MCF 10A (cell line): Measurements from ENCODE around the gene CAVIN3. TPM values are rescaled to one million over a fixed set of nuclear protein-coding genes. Genes with fewer than 3 reads are reported as not detected.

Experiments used
- BruUV-seq: library from RNA; stranded (reverse); fragments of 400-500 nt; replicated peaks from 2 replicates; lab custom pipeline; 2021; lab: Mats Ljungman, UMichigan
- CTCF ChIA-PET: fragments of 300-600 bp; sonication (Branson Sonifier 250); formaldehyde crosslinking; extraction: SDS; loops from one replicate; lab custom pipeline; 2021; ENCODE audit warnings: antibody characterized with exemption, inconsistent platforms; lab: Yijun Ruan, JAX
- POLR2A ChIA-PET: fragments of 300-600, 350-650 bp; sonication (Branson Sonifier 250); formaldehyde crosslinking; extraction: SDS; loops from one replicate; lab custom pipeline; 2020; ENCODE audit warnings: antibody characterized with exemption, inconsistent platforms; lab: Yijun Ruan, JAX
- DNase-seq: peaks from one replicate; pipeline ENCODE4 v3.0.0-alpha.2; 2018; ENCODE audit not compliant: unreplicated experiment
- H3K27ac Mint-ChIP-seq: one replicate; pipeline ENCODE4 v1.8.0; 2022; ENCODE audit warnings: mild to moderate bottlenecking, low read depth, mixed read lengths; ENCODE audit not compliant: unreplicated experiment
- H3K27me3 Mint-ChIP-seq: one replicate; pipeline ENCODE4 v1.8.0; 2022; ENCODE audit warnings: mixed read lengths; ENCODE audit not compliant: insufficient read depth, unreplicated experiment
- H3K36me3 Mint-ChIP-seq: one replicate; pipeline ENCODE4 v1.8.0; 2022; ENCODE audit warnings: mild to moderate bottlenecking, moderate library complexity, mixed read lengths; ENCODE audit not compliant: insufficient read depth, unreplicated experiment
- H3K4me1 Mint-ChIP-seq: one replicate; pipeline ENCODE4 v1.8.0; 2022; ENCODE audit warnings: mixed read lengths; ENCODE audit not compliant: insufficient read depth, unreplicated experiment
- H3K4me3 Mint-ChIP-seq: one replicate; pipeline ENCODE4 v1.8.0; 2022; ENCODE audit warnings: mild to moderate bottlenecking, moderate library complexity, mixed read lengths; ENCODE audit not compliant: unreplicated experiment
- H3K9me3 Mint-ChIP-seq: one replicate; pipeline ENCODE4 v1.8.0; 2022; ENCODE audit warnings: mixed read lengths; ENCODE audit not compliant: unreplicated experiment
- intact Hi-C: fragments of 100-400 bp; cut with micrococcal nuclease; formaldehyde crosslinking; loops from 2 replicates; pipeline ENCODE4 v1.14.1; 2022
- total RNA-seq: library from RNA; stranded (reverse); gene quantifications from 2 replicates; pipeline ENCODE4 v1.2.3, GENCODE V29; 2022
- TF ChIP-seq, protein P1 (sequence below): fragments of 200-600 bp; IDR thresholded peaks from one replicate; pipeline ENCODE4 v1.8.0; 2022; ENCODE audit warnings: antibody characterized with exemption, mild to moderate bottlenecking; ENCODE audit not compliant: unreplicated experiment

The CAVIN3 gene
- total RNA-seq, 1 experiment from 2014 or later = 69.9 TPM

- intact Hi-C loops = no loop called here
- BruUV-seq = no TSS peak
- Mint-ChIP-seq H3K4me3 (no peak overlapping the region), H3K27ac (no peak overlapping the region), H3K36me3 (no peaks in the 10 kb centered on the region), H3K27me3 (no peaks in the 10 kb centered on the region), H3K4me1 (peaks cover 6% of the 10 kb centered on the region), H3K9me3 (no peaks in the 10 kb centered on the region)
- DNase-seq = no peak
- CTCF ChIA-PET = interaction anchor here (0.5 to 6.2 kb wide), 25 partner anchors 9 to 865 kb away, joined by 3 to 147 read pairs (median 4); partner anchors contain the start of gene CAVIN3
- POLR2A ChIA-PET = interaction anchor here (1.7 kb wide), 1 partner anchor 32 kb away, joined by 7 read pairs; the partner anchor contains the start of gene CAVIN3
- TF ChIP-seq, protein P1, sequence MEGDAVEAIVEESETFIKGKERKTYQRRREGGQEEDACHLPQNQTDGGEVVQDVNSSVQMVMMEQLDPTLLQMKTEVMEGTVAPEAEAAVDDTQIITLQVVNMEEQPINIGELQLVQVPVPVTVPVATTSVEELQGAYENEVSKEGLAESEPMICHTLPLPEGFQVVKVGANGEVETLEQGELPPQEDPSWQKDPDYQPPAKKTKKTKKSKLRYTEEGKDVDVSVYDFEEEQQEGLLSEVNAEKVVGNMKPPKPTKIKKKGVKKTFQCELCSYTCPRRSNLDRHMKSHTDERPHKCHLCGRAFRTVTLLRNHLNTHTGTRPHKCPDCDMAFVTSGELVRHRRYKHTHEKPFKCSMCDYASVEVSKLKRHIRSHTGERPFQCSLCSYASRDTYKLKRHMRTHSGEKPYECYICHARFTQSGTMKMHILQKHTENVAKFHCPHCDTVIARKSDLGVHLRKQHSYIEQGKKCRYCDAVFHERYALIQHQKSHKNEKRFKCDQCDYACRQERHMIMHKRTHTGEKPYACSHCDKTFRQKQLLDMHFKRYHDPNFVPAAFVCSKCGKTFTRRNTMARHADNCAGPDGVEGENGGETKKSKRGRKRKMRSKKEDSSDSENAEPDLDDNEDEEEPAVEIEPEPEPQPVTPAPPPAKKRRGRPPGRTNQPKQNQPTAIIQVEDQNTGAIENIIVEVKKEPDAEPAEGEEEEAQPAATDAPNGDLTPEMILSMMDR = no peak
These were observed 31.6 kb upstream of the CAVIN3 start for GRCh38 chr11:6351782-6352382.

- intact Hi-C loops = no loop called here
- CTCF ChIA-PET = interaction anchor here (0.8 to 6.2 kb wide), 12 partner anchors 11 to 327 kb away, joined by 3 to 147 read pairs (median 5); partner anchors contain the start of gene CAVIN3
These were observed 30.2 kb upstream of the CAVIN3 start for GRCh38 chr11:6350486-6350885.

GRCh38 chr11:6350043-6350442, 29.7 kb upstream of the CAVIN3 start:
- TF ChIP-seq, protein P1 = no peak
- Mint-ChIP-seq H3K4me3 (no peak overlapping the region), H3K36me3 (no peaks in the 10 kb centered on the region), H3K9me3 (no peaks in the 10 kb centered on the region), H3K27ac (no peak overlapping the region), H3K27me3 (no peaks in the 10 kb centered on the region), H3K4me1 (peaks cover 5% of the 10 kb centered on the region)
- BruUV-seq = no TSS peak
- intact Hi-C loops = no loop called here
- POLR2A ChIA-PET = no interaction called here
- no peak for DNase-seq
- CTCF ChIA-PET = interaction anchor here (0.7 to 6.2 kb wide), 7 partner anchors 10 to 98 kb away, joined by 3 to 124 read pairs (median 6); no protein-coding TSS in a partner anchor

More at GRCh38 chr11:6350486-6350885, 30.2 kb upstream of the CAVIN3 start:
- DNase-seq = no peak
- no peaks in the 10 kb centered on the region for H3K27me3 Mint-ChIP-seq
- TF ChIP-seq, protein P1 = no peak
- POLR2A ChIA-PET = interaction anchor here (1.7 kb wide), 1 partner anchor 31 kb away, joined by 7 read pairs; the partner anchor contains the start of gene CAVIN3
- H3K36me3 Mint-ChIP-seq = no peaks in the 10 kb centered on the region
- H3K27ac Mint-ChIP-seq = no peak overlapping the region
- no TSS peak for BruUV-seq
- no peak overlapping the region for H3K4me3 Mint-ChIP-seq
- H3K4me1 Mint-ChIP-seq = peaks cover under 1% of the 10 kb centered on the region
- no peaks in the 10 kb centered on the region for H3K9me3 Mint-ChIP-seq

- no TSS peak for BruUV-seq
- CTCF ChIA-PET = interaction anchor here (0.6 to 9.7 kb wide), 7 partner anchors 9 to 322 kb away, joined by 3 to 90 read pairs (median 5); no protein-coding TSS in a partner anchor
- POLR2A ChIA-PET = no interaction called here
- intact Hi-C loops = no loop called here
- no peak for DNase-seq
- H3K4me3 Mint-ChIP-seq = no peak overlapping the region
- H3K9me3 Mint-ChIP-seq = no peaks in the 10 kb centered on the region
- H3K27ac Mint-ChIP-seq = no peak overlapping the region
- H3K27me3 Mint-ChIP-seq = no peaks in the 10 kb centered on the region
- H3K4me1 Mint-ChIP-seq = peaks cover 7% of the 10 kb centered on the region
- no peaks in the 10 kb centered on the region for H3K36me3 Mint-ChIP-seq
- TF ChIP-seq, protein P1 = no peak
These were observed 25.1 kb upstream of the CAVIN3 start for GRCh38 chr11:6345366-6345765.
